Measurements from ENCODE around the gene HERPUD1.

DNA sequence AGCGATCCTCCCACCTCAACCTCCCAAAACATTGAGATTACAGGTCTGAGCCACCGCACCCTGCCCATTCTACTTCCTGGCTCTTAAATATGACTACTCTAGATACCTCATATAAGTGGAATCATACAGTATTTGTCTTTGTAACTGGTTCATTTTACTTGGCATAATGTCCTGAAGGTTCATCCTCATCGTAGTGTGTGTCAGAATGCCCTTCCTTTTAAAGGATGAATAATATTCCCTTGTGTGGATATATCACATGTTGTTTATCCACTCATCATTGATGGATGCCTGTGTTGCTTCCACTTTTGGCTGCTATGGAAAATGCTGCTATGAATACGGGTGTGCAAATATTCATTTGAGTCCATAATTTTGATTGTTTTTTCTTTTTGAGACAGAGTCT, 24.1 kb downstream of the HERPUD1 start:
- no peak for TF ChIP-seq CTCF (IDR thresholded peaks at IDR 0.05 in 2 of 3, conservative IDR thresholded peaks at IDR 0.05 in 1 of 3; ENCODE audit: insufficient read depth in 2 of 3, low read depth in 1 of 3, low read length in 3 of 3)
- no peak for TF ChIP-seq ZBTB8A (IDR thresholded peaks at IDR 0.05; ENCODE audit: partially characterized antibody)
- TF ChIP-seq ZBTB33 (CRISPR knock-in tag; IDR thresholded peaks at IDR 0.05), result no peak
- no peak for TF ChIP-seq ZNF766 (CRISPR knock-in tag; conservative IDR thresholded peaks at IDR 0.05)
- TF ChIP-seq POLR2AphosphoS5 (IDR thresholded peaks at IDR 0.05; ENCODE audit: control insufficient read depth, insufficient read depth, low read depth, low read length), result no peak
- TF ChIP-seq ZNF408 (CRISPR knock-in tag; IDR thresholded peaks at IDR 0.05; ENCODE audit: low read depth), result no peak
- TF ChIP-seq RAD21 (CRISPR knock-in tag; conservative IDR thresholded peaks at IDR 0.05 in 1 of 2, IDR thresholded peaks at IDR 0.05 in 1 of 2), result no peak
- TF ChIP-seq ZNF76 (CRISPR knock-in tag; IDR thresholded peaks at IDR 0.05; ENCODE audit: borderline replicate concordance), result no peak
- no peak for TF ChIP-seq BCOR (IDR thresholded peaks at IDR 0.05)
- TF ChIP-seq RNF2 (IDR thresholded peaks at IDR 0.05), result no peak
- no peak for TF ChIP-seq EZH2 (IDR thresholded peaks at IDR 0.05; ENCODE audit: borderline replicate concordance, low read depth, low read length)
